ENCODE measurements around the gene ZNF587. TPM values are rescaled to one million over a fixed set of nuclear protein-coding genes. Genes with fewer than 3 reads are reported as not detected.

Gene ZNF587
- total and polyA plus RNA-seq, 2 of the 13 experiments (the other 11 are each of a cell fraction or from before 2014, with no cell fraction given): 8.7 to 17.5 TPM

DNA sequence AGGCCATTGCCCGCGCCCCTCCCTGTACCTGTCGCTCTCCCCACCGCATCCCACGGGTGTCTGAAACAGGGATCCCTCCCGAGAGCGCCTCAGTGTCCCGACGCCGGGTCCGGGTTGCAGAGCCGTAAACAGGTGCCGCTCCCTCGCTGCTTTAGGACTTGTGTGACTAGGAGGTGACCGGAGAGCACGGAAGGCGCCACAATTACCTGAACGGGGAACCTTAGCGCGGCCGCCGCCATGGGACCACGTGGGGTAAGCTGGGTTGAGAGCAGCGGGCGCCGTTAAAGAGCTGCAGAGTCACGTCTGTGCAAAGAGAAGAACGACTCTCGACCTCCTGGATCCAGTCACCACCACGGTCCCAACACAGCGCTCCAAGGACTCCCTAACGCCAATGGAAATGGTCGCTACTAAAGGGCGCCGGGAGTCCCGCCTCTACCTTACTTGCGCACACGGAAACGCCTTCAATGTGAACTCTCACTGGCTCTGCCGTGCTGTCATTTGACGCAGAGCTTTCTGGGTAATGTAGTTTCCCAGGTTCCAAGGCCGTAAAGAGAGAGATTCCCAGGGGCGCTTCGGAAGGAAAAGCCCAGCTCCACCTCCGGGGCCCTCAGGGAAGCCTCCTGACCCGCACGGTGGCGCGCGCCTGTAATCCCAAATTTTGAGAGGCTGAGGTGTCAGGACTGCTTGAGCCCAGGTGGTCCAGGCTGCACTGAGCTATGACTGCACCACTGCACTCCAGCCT, 35.0 kb upstream of the ZNF587 start, which contains the start of gene ZNF552 (continued):
- 0 out of 2 replicates have a peak, but pooled peaks have one; percentile 81 for TF ChIP-seq ZNF383 (CRISPR knock-in tag; IDR thresholded peaks at IDR 0.05; ENCODE audit: borderline replicate concordance)
- no peak for TF ChIP-seq ATF3 (CRISPR knock-in tag; IDR thresholded peaks at IDR 0.05)
- TF ChIP-seq ZNF609 (CRISPR knock-in tag; IDR thresholded peaks at IDR 0.05; ENCODE audit: borderline replicate concordance): 0 out of 2 replicates have a peak, but pooled peaks have one; percentile 7
- TF ChIP-seq, protein P1, sequence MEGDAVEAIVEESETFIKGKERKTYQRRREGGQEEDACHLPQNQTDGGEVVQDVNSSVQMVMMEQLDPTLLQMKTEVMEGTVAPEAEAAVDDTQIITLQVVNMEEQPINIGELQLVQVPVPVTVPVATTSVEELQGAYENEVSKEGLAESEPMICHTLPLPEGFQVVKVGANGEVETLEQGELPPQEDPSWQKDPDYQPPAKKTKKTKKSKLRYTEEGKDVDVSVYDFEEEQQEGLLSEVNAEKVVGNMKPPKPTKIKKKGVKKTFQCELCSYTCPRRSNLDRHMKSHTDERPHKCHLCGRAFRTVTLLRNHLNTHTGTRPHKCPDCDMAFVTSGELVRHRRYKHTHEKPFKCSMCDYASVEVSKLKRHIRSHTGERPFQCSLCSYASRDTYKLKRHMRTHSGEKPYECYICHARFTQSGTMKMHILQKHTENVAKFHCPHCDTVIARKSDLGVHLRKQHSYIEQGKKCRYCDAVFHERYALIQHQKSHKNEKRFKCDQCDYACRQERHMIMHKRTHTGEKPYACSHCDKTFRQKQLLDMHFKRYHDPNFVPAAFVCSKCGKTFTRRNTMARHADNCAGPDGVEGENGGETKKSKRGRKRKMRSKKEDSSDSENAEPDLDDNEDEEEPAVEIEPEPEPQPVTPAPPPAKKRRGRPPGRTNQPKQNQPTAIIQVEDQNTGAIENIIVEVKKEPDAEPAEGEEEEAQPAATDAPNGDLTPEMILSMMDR (CRISPR knock-in tag; IDR thresholded peaks at IDR 0.05): peak; percentile 44
- no peak for TF ChIP-seq ZBTB42 (CRISPR knock-in tag; IDR thresholded peaks at IDR 0.05)
- TF ChIP-seq ZNF629 (CRISPR knock-in tag; conservative IDR thresholded peaks at IDR 0.05): 0 out of 2 replicates have a peak, but pooled peaks have one; percentile 21
- no peak for TF ChIP-seq MAF1 (CRISPR knock-in tag; IDR thresholded peaks at IDR 0.05; ENCODE audit: borderline replicate concordance)
- TF ChIP-seq RARG (CRISPR knock-in tag; IDR thresholded peaks at IDR 0.05; ENCODE audit: low read depth): no peak
- no peak for TF ChIP-seq TRIM22 (IDR thresholded peaks at IDR 0.05)
- TF ChIP-seq FOSL2 (CRISPR knock-in tag; IDR thresholded peaks at IDR 0.05): no peak
- TF ChIP-seq ZNF44 (CRISPR knock-in tag; IDR thresholded peaks at IDR 0.05): no peak
- TF ChIP-seq ZNF367 (CRISPR knock-in tag; IDR thresholded peaks at IDR 0.05; ENCODE audit: borderline replicate concordance): no peak
- TF ChIP-seq NR3C1 (CRISPR knock-in tag; IDR thresholded peaks at IDR 0.05): no peak
- TF ChIP-seq, protein P2, sequence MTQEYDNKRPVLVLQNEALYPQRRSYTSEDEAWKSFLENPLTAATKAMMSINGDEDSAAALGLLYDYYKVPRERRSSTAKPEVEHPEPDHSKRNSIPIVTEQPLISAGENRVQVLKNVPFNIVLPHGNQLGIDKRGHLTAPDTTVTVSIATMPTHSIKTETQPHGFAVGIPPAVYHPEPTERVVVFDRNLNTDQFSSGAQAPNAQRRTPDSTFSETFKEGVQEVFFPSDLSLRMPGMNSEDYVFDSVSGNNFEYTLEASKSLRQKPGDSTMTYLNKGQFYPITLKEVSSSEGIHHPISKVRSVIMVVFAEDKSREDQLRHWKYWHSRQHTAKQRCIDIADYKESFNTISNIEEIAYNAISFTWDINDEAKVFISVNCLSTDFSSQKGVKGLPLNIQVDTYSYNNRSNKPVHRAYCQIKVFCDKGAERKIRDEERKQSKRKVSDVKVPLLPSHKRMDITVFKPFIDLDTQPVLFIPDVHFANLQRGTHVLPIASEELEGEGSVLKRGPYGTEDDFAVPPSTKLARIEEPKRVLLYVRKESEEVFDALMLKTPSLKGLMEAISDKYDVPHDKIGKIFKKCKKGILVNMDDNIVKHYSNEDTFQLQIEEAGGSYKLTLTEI (CRISPR knock-in tag; conservative IDR thresholded peaks at IDR 0.05): no peak
- 0 out of 2 replicates have a peak, but pooled peaks have one; percentile 14 for TF ChIP-seq TGIF2 (CRISPR knock-in tag; IDR thresholded peaks at IDR 0.05)
- 0 out of 2 replicates have a peak, but pooled peaks have one; percentile 29 for TF ChIP-seq SOX5 (CRISPR knock-in tag; IDR thresholded peaks at IDR 0.05; ENCODE audit: borderline replicate concordance)
- peak; percentile 91 for TF ChIP-seq PBX2 (CRISPR knock-in tag; IDR thresholded peaks at IDR 0.05)
- no peak for TF ChIP-seq ZNF761 (CRISPR knock-in tag; conservative IDR thresholded peaks at IDR 0.05)
